Endodermal cell (in vitro differentiated cells): ENCODE results near the gene ASPG. TPM values are rescaled to one million over a fixed set of nuclear protein-coding genes. Genes with fewer than 3 reads are reported as not detected.

ENCODE experiments used
- DNase-seq: peaks from one replicate; pipeline ENCODE4 v3.0.0-alpha.2; 2017
- H3K27ac ChIP-seq: 2 replicates; pipeline ENCODE4 v1.5.1; 2013; ENCODE audit warnings: mild to moderate bottlenecking, low read depth, low read length, moderate library complexity
- H3K27me3 ChIP-seq: 2 replicates; pipeline ENCODE4 v1.6.1; 2013; ENCODE audit warnings: mild to moderate bottlenecking, low read length, moderate library complexity; ENCODE audit not compliant: insufficient read depth, control insufficient read depth, poor library complexity, severe bottlenecking
- H3K36me3 ChIP-seq: 2 replicates; pipeline ENCODE4 v1.7.0; 2013; ENCODE audit warnings: mild to moderate bottlenecking, low read length, moderate library complexity; ENCODE audit not compliant: control insufficient read depth, insufficient read depth
- H3K4me1 ChIP-seq: one replicate; pipeline ENCODE4 v1.7.0; 2013; ENCODE audit warnings: low read length; ENCODE audit not compliant: control insufficient read depth, insufficient read depth
- H3K4me3 ChIP-seq: 2 replicates; pipeline ENCODE4 v1.5.1; 2013; ENCODE audit warnings: mild to moderate bottlenecking, low read length, moderate library complexity
- H3K9ac ChIP-seq: 2 replicates; pipeline ENCODE4 v1.6.1; 2013; ENCODE audit warnings: mild to moderate bottlenecking, low read length, moderate library complexity; ENCODE audit not compliant: poor library complexity, severe bottlenecking; ENCODE audit errors: extremely low read depth
- H3K9me3 ChIP-seq: 2 replicates; pipeline ENCODE4 v1.6.1; 2013; ENCODE audit warnings: mild to moderate bottlenecking, low read length, moderate library complexity; ENCODE audit not compliant: control insufficient read depth
- H3K27ac Mint-ChIP-seq: 2 replicates; pipeline ENCODE4 v1.8.0; 2020; ENCODE audit warnings: mixed read lengths
- H3K27me3 Mint-ChIP-seq: 2 replicates; pipeline ENCODE4 v1.8.0; 2021; ENCODE audit warnings: mild to moderate bottlenecking, mixed read lengths; ENCODE audit not compliant: insufficient read depth
- H3K36me3 Mint-ChIP-seq: 2 replicates; pipeline ENCODE4 v1.8.0; 2020; ENCODE audit warnings: low read depth, mixed read lengths
- H3K4me1 Mint-ChIP-seq: 2 replicates; pipeline ENCODE4 v1.8.0; 2020; ENCODE audit warnings: mixed read lengths
- H3K4me3 Mint-ChIP-seq: 2 replicates; pipeline ENCODE4 v1.8.0; 2020; ENCODE audit warnings: mild to moderate bottlenecking, moderate library complexity, mixed read lengths
- H3K9me3 Mint-ChIP-seq: 2 replicates; pipeline ENCODE4 v1.8.0; 2020; ENCODE audit warnings: mild to moderate bottlenecking, mixed read lengths
- WGBS, 2 experiments: methylation state at CpG; one replicate each; pipeline versions ENCODE4 v1.1.5 to v1.1.7; 2013; ENCODE audit warnings: missing lambda C conversion rate in 2 of 2, mixed read lengths in 1 of 2; ENCODE audit not compliant: insufficient coverage in 1 of 2, insufficient read length in 1 of 2; 5-methylcytosine and 5-hydroxymethylcytosine counted together
- total RNA-seq, 2 donors: library from RNA; stranded (reverse); fragmentation: NEBNext Ultra II Directional in 1 of 2; extraction: Animal tissue kit (Norgen Biotek cat#: 25700) in 1 of 2; gene quantifications; 2 replicates in 1 of 2; 3 replicates in 1 of 2; pipeline ENCODE4 v1.2.1, GENCODE V29; 2021
- TF ChIP-seq, protein P1 (sequence below): fragments of 200-600 bp; sonication (generic); conservative IDR thresholded peaks from 2 replicates; pipeline ENCODE4 v1.5.0; 2021; ENCODE audit warnings: antibody characterized with exemption, mild to moderate bottlenecking

ASPG gene
- total RNA-seq, 2 donors from 2014 or later: 0.71 to 1.4 TPM

- Mint-ChIP-seq H3K27ac (no peak overlapping the region), H3K27me3 (no peaks in the 10 kb centered on the region), H3K4me1 (peaks cover 23% of the 10 kb centered on the region), H3K36me3 (peaks cover 9% of the 10 kb centered on the region), H3K4me3 (no peak overlapping the region), H3K9me3 (no peaks in the 10 kb centered on the region)
- Histone ChIP-seq H3K4me3 (no peak overlapping the region), H3K27ac (no peak overlapping the region), H3K4me1 (peaks cover 7% of the 10 kb centered on the region), H3K27me3 (no peaks in the 10 kb centered on the region), H3K9ac (no peak overlapping the region), H3K9me3 (no peaks in the 10 kb centered on the region), H3K36me3 (peaks cover 2% of the 10 kb centered on the region)
- TF ChIP-seq, protein P1, sequence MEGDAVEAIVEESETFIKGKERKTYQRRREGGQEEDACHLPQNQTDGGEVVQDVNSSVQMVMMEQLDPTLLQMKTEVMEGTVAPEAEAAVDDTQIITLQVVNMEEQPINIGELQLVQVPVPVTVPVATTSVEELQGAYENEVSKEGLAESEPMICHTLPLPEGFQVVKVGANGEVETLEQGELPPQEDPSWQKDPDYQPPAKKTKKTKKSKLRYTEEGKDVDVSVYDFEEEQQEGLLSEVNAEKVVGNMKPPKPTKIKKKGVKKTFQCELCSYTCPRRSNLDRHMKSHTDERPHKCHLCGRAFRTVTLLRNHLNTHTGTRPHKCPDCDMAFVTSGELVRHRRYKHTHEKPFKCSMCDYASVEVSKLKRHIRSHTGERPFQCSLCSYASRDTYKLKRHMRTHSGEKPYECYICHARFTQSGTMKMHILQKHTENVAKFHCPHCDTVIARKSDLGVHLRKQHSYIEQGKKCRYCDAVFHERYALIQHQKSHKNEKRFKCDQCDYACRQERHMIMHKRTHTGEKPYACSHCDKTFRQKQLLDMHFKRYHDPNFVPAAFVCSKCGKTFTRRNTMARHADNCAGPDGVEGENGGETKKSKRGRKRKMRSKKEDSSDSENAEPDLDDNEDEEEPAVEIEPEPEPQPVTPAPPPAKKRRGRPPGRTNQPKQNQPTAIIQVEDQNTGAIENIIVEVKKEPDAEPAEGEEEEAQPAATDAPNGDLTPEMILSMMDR: no peak
- WGBS, 2 experiments: 91% methylated on average over 10 to 22 of the region's 22 CpGs
- peak; percentile 45 for DNase-seq
Observed at GRCh38 chr14:104146651-104147345, 61.3 kb downstream of the ASPG start.

- H3K4me1 ChIP-seq: peaks cover 7% of the 10 kb centered on the region
- Mint-ChIP-seq H3K4me3 (no peak overlapping the region), H3K9me3 (no peaks in the 10 kb centered on the region)
Observed at GRCh38 chr14:104147346-104148125, 62.0 kb downstream of the ASPG start.

GRCh38 chr14:104148433-104149277, 63.2 kb downstream of the ASPG start:
- H3K9ac ChIP-seq: no peak overlapping the region
- no peaks in the 10 kb centered on the region for H3K9me3 ChIP-seq
- H3K4me3 Mint-ChIP-seq: no peak overlapping the region
- H3K27ac ChIP-seq: no peak overlapping the region
- H3K27me3 ChIP-seq: no peaks in the 10 kb centered on the region
- peaks cover 23% of the 10 kb centered on the region for H3K4me1 Mint-ChIP-seq
- TF ChIP-seq, protein P1: no peak
- WGBS, 2 experiments: 24 to 82% methylated on average over 3 to 18 of the region's 22 CpGs
- peaks cover 5% of the 10 kb centered on the region for H3K36me3 Mint-ChIP-seq
- peak; percentile 62 for DNase-seq
- no peaks in the 10 kb centered on the region for H3K9me3 Mint-ChIP-seq
- no peaks in the 10 kb centered on the region for H3K27me3 Mint-ChIP-seq
- peaks cover 7% of the 10 kb centered on the region for H3K4me1 ChIP-seq
- peak overlapping the region; percentile 85 for H3K27ac Mint-ChIP-seq
- H3K4me3 ChIP-seq: no peak overlapping the region
- no peaks in the 10 kb centered on the region for H3K36me3 ChIP-seq

More at GRCh38 chr14:104147346-104148125, 62.0 kb downstream of the ASPG start:
- H3K36me3 Mint-ChIP-seq: peaks cover 11% of the 10 kb centered on the region
- H3K4me1 Mint-ChIP-seq: peaks cover 23% of the 10 kb centered on the region
- DNase-seq: peak; percentile 56
- H3K9me3 ChIP-seq: no peaks in the 10 kb centered on the region
- H3K27me3 ChIP-seq: no peaks in the 10 kb centered on the region
- no peaks in the 10 kb centered on the region for H3K36me3 ChIP-seq
- TF ChIP-seq, protein P1: no peak
- H3K27ac Mint-ChIP-seq: peak overlapping the region; percentile 89
- no peak overlapping the region for H3K9ac ChIP-seq
- WGBS, 2 experiments: 84 to 86% methylated on average over 14 to 28 of the region's 28 CpGs
- H3K4me3 ChIP-seq: no peak overlapping the region
- H3K27me3 Mint-ChIP-seq: no peaks in the 10 kb centered on the region
- H3K27ac ChIP-seq: no peak overlapping the region
